SU-DHL-6 (cell line): ENCODE measurements around the gene PXDC1.

Experiments
- CTCF ChIP-seq: fragments of 200-600 bp; sonication (generic); IDR thresholded peaks from one replicate; pipeline ENCODE4 v1.5.1; 2017; ENCODE audit warnings: antibody characterized with exemption, mild to moderate bottlenecking, low read length, moderate library complexity; ENCODE audit not compliant: insufficient read depth, poor library complexity, severe bottlenecking
- EZH2phosphoT487 ChIP-seq: fragments of 200-600 bp; sonication (generic), shearing (Covaris generic); conservative IDR thresholded peaks from 2 replicates; pipeline ENCODE4 v1.6.1; 2018; ENCODE audit warnings: mild to moderate bottlenecking, antibody characterized with exemption, low read length, moderate library complexity, mixed read lengths

- TF ChIP-seq CTCF = no peak
- no peak for TF ChIP-seq EZH2phosphoT487
These were observed 10.8 kb upstream of the PXDC1 start for GRCh38 chr6:3762359-3762758.
